DOHH2 (cell line): ENCODE results near the gene PRKCQ.

Experiments used
- H3F3A ChIP-seq: fragments of 200-600 bp; sonication (generic), shearing (Covaris generic); 2 replicates; pipeline ENCODE4 v1.6.0; 2016; ENCODE audit warnings: antibody characterized with exemption, mild to moderate bottlenecking; ENCODE audit not compliant: control insufficient read depth, insufficient read depth
- H3K27ac ChIP-seq: fragments of 200-600 bp; sonication (generic); 2 replicates; pipeline ENCODE4 v1.5.1; 2014; ENCODE audit warnings: low read depth, mild to moderate bottlenecking, low read length, moderate library complexity
- H3K27me3 ChIP-seq: fragments of 200-600 bp; sonication (generic); 2 replicates; pipeline ENCODE4 v1.6.1; 2014; ENCODE audit warnings: mild to moderate bottlenecking, low read length, mixed read lengths; ENCODE audit not compliant: control insufficient read depth
- H3K36me3 ChIP-seq: fragments of 200-600 bp; sonication (generic); 2 replicates; pipeline ENCODE4 v1.6.1; 2014; ENCODE audit warnings: mild to moderate bottlenecking, low read length, moderate library complexity, mixed read lengths; ENCODE audit not compliant: control insufficient read depth
- H3K4me1 ChIP-seq: fragments of 200-600 bp; sonication (generic); 2 replicates; pipeline ENCODE4 v1.6.1; 2014; ENCODE audit warnings: mild to moderate bottlenecking, low read length, mixed read lengths; ENCODE audit not compliant: control insufficient read depth
- H3K4me2 ChIP-seq: fragments of 200-600 bp; sonication (generic); 2 replicates; pipeline ENCODE4 v1.6.0; 2014; ENCODE audit warnings: mild to moderate bottlenecking, low read length, moderate library complexity
- H3K4me3 ChIP-seq: fragments of 200-600 bp; sonication (generic); 2 replicates; pipeline ENCODE4 v1.5.1; 2014; ENCODE audit warnings: mild to moderate bottlenecking, low read length, mixed read lengths
- H3K79me2 ChIP-seq: fragments of 200-600 bp; sonication (generic); 2 replicates; pipeline ENCODE4 v1.6.1; 2014; ENCODE audit warnings: mild to moderate bottlenecking, low read length, mixed read lengths; ENCODE audit not compliant: control insufficient read depth
- H3K9me2 ChIP-seq: fragments of 200-600 bp; sonication (generic); replicated peaks from 2 replicates; pipeline ENCODE4 v1.6.1; 2014; ENCODE audit warnings: mild to moderate bottlenecking, low read length, mixed read lengths; ENCODE audit not compliant: control insufficient read depth
- H3K9me3 ChIP-seq: fragments of 200-600 bp; sonication (generic); 2 replicates; pipeline ENCODE4 v1.6.1; 2014; ENCODE audit warnings: antibody characterized with exemption, low read length, mixed read lengths; ENCODE audit not compliant: control insufficient read depth, insufficient read depth
- H4K20me1 ChIP-seq: fragments of 200-600 bp; sonication (generic); 2 replicates; pipeline ENCODE4 v1.6.0; 2014; ENCODE audit warnings: low read depth, mild to moderate bottlenecking, antibody characterized with exemption, low read length, moderate library complexity; ENCODE audit not compliant: control insufficient read depth, insufficient read depth
- CTCF ChIP-seq: fragments of 200-600 bp; sonication (generic); IDR thresholded peaks from one replicate; pipeline ENCODE4 v1.5.1; 2014; ENCODE audit warnings: antibody characterized with exemption, mild to moderate bottlenecking, low read depth, low read length; ENCODE audit not compliant: poor library complexity, severe bottlenecking
- EZH2phosphoT487 ChIP-seq: fragments of 200-600 bp; sonication (generic); IDR thresholded peaks from 2 replicates; pipeline ENCODE4 v1.6.1; 2017; ENCODE audit warnings: borderline replicate concordance, mild to moderate bottlenecking, antibody characterized with exemption, low read length, moderate library complexity, mixed read lengths

The PRKCQ gene

GRCh38 chr10:6621536-6621935 is 41.5 kb upstream of the PRKCQ start:
- Histone ChIP-seq H3K79me2 (no peaks in the 10 kb centered on the region), H3K4me3 (no peak overlapping the region), H3K36me3 (no peaks in the 10 kb centered on the region), H4K20me1 (no peaks in the 10 kb centered on the region), H3K27ac (no peak overlapping the region), H3K9me3 (no peaks in the 10 kb centered on the region), H3K27me3 (peaks cover 9% of the 10 kb centered on the region; the same call in 1 of the 2 replicates), H3K4me1 (no peaks in the 10 kb centered on the region), H3F3A (no peaks in the 10 kb centered on the region), H3K4me2 (no peak overlapping the region), H3K9me2 (no peaks in the 10 kb centered on the region)
- TF ChIP-seq EZH2phosphoT487 (no peak), CTCF (no peak)

GRCh38 chr10:6619660-6620059 is 39.6 kb upstream of the PRKCQ start:
- TF ChIP-seq CTCF (no peak), EZH2phosphoT487 (no peak)
- H3K9me3 ChIP-seq = no peaks in the 10 kb centered on the region
- no peak overlapping the region for H3K4me3 ChIP-seq
- H3K4me2 ChIP-seq = no peak overlapping the region
- no peaks in the 10 kb centered on the region for H3K4me1 ChIP-seq
- no peaks in the 10 kb centered on the region for H3K79me2 ChIP-seq
- H3K27me3 ChIP-seq = peaks cover 14% of the 10 kb centered on the region
- no peaks in the 10 kb centered on the region for H4K20me1 ChIP-seq
- H3K9me2 ChIP-seq = no peaks in the 10 kb centered on the region
- no peak overlapping the region for H3K27ac ChIP-seq
- no peaks in the 10 kb centered on the region for H3K36me3 ChIP-seq
- H3F3A ChIP-seq = no peaks in the 10 kb centered on the region

- no peaks in the 10 kb centered on the region for H4K20me1 ChIP-seq
- H3K4me2 ChIP-seq = no peak overlapping the region
- H3K4me1 ChIP-seq = no peaks in the 10 kb centered on the region
- no peaks in the 10 kb centered on the region for H3F3A ChIP-seq
- no peak overlapping the region for H3K27ac ChIP-seq
- H3K79me2 ChIP-seq = no peaks in the 10 kb centered on the region
- H3K4me3 ChIP-seq = no peak overlapping the region
- no peaks in the 10 kb centered on the region for H3K9me3 ChIP-seq
- TF ChIP-seq CTCF (no peak), EZH2phosphoT487 (no peak)
- no peaks in the 10 kb centered on the region for H3K9me2 ChIP-seq
- no peaks in the 10 kb centered on the region for H3K36me3 ChIP-seq
- H3K27me3 ChIP-seq = peaks cover 14% of the 10 kb centered on the region
Measured at GRCh38 chr10:6618340-6618739, 38.3 kb upstream of the PRKCQ start.
